Heart left ventricle (tissue), 16 donors: ENCODE data around the gene SORT1. TPM values are rescaled to one million over a fixed set of nuclear protein-coding genes. Genes with fewer than 3 reads are reported as not detected.

ENCODE experiments used
- ATAC-seq, 4 donors: fragments of 200-7000 bp; cut with Tn5 transposase; one replicate each; pipeline ENCODE4 v1.9.1; 2020 to 2022; ENCODE audit warnings: moderate library complexity in 4 of 4, mild to moderate bottlenecking in 3 of 4, moderate number of reproducible peaks in 1 of 4
- DNase-seq, 5 donors: peaks; one replicate each; pipeline ENCODE4 v3.0.0-alpha.2; 2020
- H3K27ac ChIP-seq, 12 donors: fragments of 200-600 bp; sonication (generic) in 4 of 12; one replicate each; pipeline versions ENCODE4 v1.5.0 to v1.8.0; 2016 to 2022; ENCODE audit warnings: mild to moderate bottlenecking in 2 of 12
- H3K27me3 ChIP-seq, 9 donors: fragments of 200-600 bp; sonication (generic) in 2 of 9; one replicate each; pipeline versions ENCODE4 v1.5.1 to v1.8.0; 2016 to 2022; ENCODE audit warnings: mild to moderate bottlenecking in 3 of 9
- H3K36me3 ChIP-seq, 9 donors: fragments of 200-600 bp; sonication (generic) in 2 of 9; one replicate each; pipeline versions ENCODE4 v1.5.0 to v1.8.0; 2018 to 2022; ENCODE audit warnings: mild to moderate bottlenecking in 2 of 9
- H3K4me1 ChIP-seq, 12 donors: fragments of 200-600 bp; sonication (generic) in 4 of 12; one replicate each; pipeline versions ENCODE4 v1.5.0 to v1.8.0; 2016 to 2022; ENCODE audit warnings: mild to moderate bottlenecking in 3 of 12
- H3K4me3 ChIP-seq, 12 donors: fragments of 200-600 bp; sonication (generic) in 4 of 12; one replicate each; pipeline versions ENCODE4 v1.5.0 to v1.8.0; 2017 to 2022; ENCODE audit warnings: mild to moderate bottlenecking in 9 of 12, moderate library complexity in 4 of 12
- H3K9me3 ChIP-seq, 12 donors: fragments of 200-600 bp; sonication (generic) in 4 of 12; one replicate each; pipeline versions ENCODE4 v1.5.0 to v1.8.0; 2016 to 2022; ENCODE audit warnings: mild to moderate bottlenecking in 1 of 12
- POLR2A ChIP-seq, 2 donors: fragments of 450-650 bp; IDR thresholded peaks; one replicate each; pipeline ENCODE4 v1.6.1; 2017; ENCODE audit warnings: antibody characterized with exemption in 2 of 2, mild to moderate bottlenecking in 2 of 2, moderate library complexity in 2 of 2
- WGBS, 4 donors: extraction: QIAGEN DNeasy Blood & Tissue Kit in 2 of 4; methylation state at CpG; one replicate each; pipeline versions ENCODE4 v1.1.5 to v1.1.7; 2013 to 2018; 5-methylcytosine and 5-hydroxymethylcytosine counted together
- intact Hi-C, 10 donors: fragments of 100-400 bp; cut with DNase I; formaldehyde crosslinking; loops; one replicate each; pipeline versions ENCODE4 v1.11.1 to v1.14.2; 2022
- polyA plus RNA-seq, 2 donors: library from polyadenylated mRNA; stranded (reverse); fragments of 200-250 nt; gene quantifications; one replicate each; pipeline ENCODE4 v1.2.3, GENCODE V29; 2013
- total RNA-seq, 9 donors: library from RNA; depleted of rRNA in 2 of 9; stranded (reverse); fragments of >200 nt in 2 of 9; fragmentation: NEBNext Ultra II Directional in 3 of 9; extraction: Animal tissue kit (Norgen Biotek cat#: 25700) in 3 of 9; gene quantifications; one replicate each; pipeline versions ENCODE4 v1.1.0 to v1.2.4, GENCODE V29; 2016 to 2023
- TF ChIP-seq, protein P1 (sequence below), 12 donors: fragments of 200-600 bp; sonication (generic) in 4 of 12; IDR thresholded peaks; one replicate each; pipeline versions ENCODE4 v1.5.0 to v1.8.0; 2018 to 2022; ENCODE audit warnings: antibody characterized with exemption in 12 of 12, mild to moderate bottlenecking in 5 of 12
- donor health status: ischemic (EF 13 %, LVEDD 7.1; RV severe dilation, severe dysfunction).
- donor health status: healthy with polysubstance abuse.
- donor health status: DM: no; HTN: yes; CAD: no.
- donor health status: DM: no; HTN: no; CAD: no.
- donor health status: ischemic (EF 25% LVEDD 6.9; RV normal size, moderate dysfunction).
- donor health status: ischemic (EF 25% LVEDD 5.7; RV mildly dilated, moderate dysfunction).
- donor health status: healthy.
- donor health status: DM: yes; HTN: yes; CAD: no.
- donor health status: ischemic (EF 35%, LVEDD 5.7; RV mildly dilated, moderate dysfunction).
- donor health status: nonischemic (EF 11% LVEDD 7.7; RV severe dilation, severe dysfunction).
- donor health status: DM: yes; HTN: yes; CAD: no.
- donor health status: PGD.
- donor health status: ischemic (EF 29% LVEDD 5.4; RV normal size, mild dysfunction).
- donor health status: nonischemic (EF 23%, LVEDD 6.1; RV moderate dilation, normal function).

Gene SORT1
- total and polyA plus RNA-seq, 11 donors, result 36.9 to 346 (median 145) TPM

- DNase-seq (peak in 1 of 5 donors; percentile 14), ATAC-seq (no peak)
- WGBS, 4 donors, result 89 to 96% (median 95%) methylated on average over 3 to 4 of the region's 4 CpGs
- Histone ChIP-seq H3K27ac (no peak overlapping the region), H3K9me3 (no peaks in the 10 kb centered on the region), H3K4me1 (peaks cover 0 to 9% (median 0%) of the 10 kb centered on the region in 12 donors), H3K36me3 (no peaks in the 10 kb centered on the region), H3K4me3 (no peak overlapping the region), H3K27me3 (no peaks in the 10 kb centered on the region)
- intact Hi-C loops, result loop anchor here in 1 of 10 donors (10.0 kb wide), 1 partner anchor 270 kb away; the partner anchor contains the start of gene GPR61
- TF ChIP-seq, protein P1, sequence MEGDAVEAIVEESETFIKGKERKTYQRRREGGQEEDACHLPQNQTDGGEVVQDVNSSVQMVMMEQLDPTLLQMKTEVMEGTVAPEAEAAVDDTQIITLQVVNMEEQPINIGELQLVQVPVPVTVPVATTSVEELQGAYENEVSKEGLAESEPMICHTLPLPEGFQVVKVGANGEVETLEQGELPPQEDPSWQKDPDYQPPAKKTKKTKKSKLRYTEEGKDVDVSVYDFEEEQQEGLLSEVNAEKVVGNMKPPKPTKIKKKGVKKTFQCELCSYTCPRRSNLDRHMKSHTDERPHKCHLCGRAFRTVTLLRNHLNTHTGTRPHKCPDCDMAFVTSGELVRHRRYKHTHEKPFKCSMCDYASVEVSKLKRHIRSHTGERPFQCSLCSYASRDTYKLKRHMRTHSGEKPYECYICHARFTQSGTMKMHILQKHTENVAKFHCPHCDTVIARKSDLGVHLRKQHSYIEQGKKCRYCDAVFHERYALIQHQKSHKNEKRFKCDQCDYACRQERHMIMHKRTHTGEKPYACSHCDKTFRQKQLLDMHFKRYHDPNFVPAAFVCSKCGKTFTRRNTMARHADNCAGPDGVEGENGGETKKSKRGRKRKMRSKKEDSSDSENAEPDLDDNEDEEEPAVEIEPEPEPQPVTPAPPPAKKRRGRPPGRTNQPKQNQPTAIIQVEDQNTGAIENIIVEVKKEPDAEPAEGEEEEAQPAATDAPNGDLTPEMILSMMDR (IDR thresholded peaks at IDR 0.05), result no peak
- TF ChIP-seq POLR2A (IDR thresholded peaks at IDR 0.05), result no peak
Observed at GRCh38 chr1:109265016-109265415, 132.7 kb downstream of the SORT1 start.

DNA sequence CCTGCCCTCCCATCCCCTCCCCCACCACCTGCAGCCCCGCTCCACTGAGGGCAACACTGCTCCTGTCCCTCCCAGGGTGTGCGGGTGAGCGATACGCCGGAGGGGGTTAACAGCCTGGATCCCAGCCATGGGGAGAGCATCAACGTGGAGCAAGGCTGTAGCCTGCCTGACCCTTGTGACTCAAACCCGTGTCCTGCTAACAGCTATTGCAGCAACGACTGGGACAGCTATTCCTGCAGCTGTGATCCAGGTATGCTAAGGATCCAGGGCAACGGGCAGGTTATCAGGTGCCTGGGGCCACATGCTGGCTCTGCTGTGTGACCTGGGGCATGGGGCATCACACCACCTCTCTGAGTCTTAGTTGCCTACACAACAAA is 133.4 kb downstream of the SORT1 start:
- TF ChIP-seq POLR2A (IDR thresholded peaks at IDR 0.05), result no peak
- TF ChIP-seq, protein P1 (IDR thresholded peaks at IDR 0.05), result no peak
- Histone ChIP-seq H3K36me3 (no peaks in the 10 kb centered on the region), H3K27ac (no peak overlapping the region), H3K4me1 (peaks cover 0 to 9% (median 0%) of the 10 kb centered on the region in 12 donors), H3K27me3 (no peaks in the 10 kb centered on the region), H3K9me3 (no peaks in the 10 kb centered on the region), H3K4me3 (no peak overlapping the region)
- 77 to 85% (median 81%) methylated on average over 3 to 9 of the region's 9 CpGs for WGBS, 4 donors
- intact Hi-C loops, result loop anchor here in 7 of 10 donors (5.0 to 10.0 kb wide), 4 partner anchors 133 to 270 kb away; partner anchors contain the start of genes SORT1 (in 2 of the 7) and GPR61 (in 1 of the 7)
- no peak for ATAC-seq
- DNase-seq, result peak in 1 of 5 donors; percentile 21

DNA sequence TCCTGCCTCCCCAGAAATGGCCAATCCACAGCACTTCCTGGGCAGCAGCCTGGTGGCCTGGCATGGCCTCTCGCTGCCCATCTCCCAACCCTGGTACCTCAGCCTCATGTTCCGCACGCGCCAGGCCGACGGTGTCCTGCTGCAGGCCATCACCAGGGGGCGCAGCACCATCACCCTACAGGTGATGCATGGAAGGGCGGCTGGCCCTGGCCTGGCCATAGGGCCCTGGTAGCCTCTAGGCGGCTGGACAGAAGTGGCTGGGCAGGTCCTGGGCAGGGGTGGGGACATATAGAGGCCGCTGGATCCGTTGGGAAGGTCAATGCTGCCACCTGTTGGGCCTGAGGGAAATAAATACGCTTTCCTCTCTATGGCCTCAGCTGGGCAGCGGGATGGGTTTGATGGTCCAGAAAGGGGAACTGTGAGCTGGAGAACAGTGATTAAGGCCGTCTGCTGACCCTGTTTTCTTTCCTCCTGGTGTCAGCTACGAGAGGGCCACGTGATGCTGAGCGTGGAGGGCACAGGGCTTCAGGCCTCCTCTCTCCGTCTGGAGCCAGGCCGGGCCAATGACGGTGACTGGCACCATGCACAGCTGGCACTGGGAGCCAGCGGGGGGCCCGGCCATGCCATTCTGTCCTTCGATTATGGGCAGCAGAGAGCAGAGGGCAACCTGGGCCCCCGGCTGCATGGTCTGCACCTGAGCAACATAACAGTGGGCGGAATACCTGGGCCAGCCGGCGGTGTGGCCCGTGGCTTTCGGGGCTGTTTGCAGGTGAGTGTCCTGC is 133.9 kb downstream of the SORT1 start:
- peak; percentile 75 to 89 (median 83) for DNase-seq
- no peaks in the 10 kb centered on the region for H3K36me3 ChIP-seq
- intact Hi-C loops, result loop anchor here (1.0 to 10.0 kb wide), 8 partner anchors 134 to 271 kb away; partner anchors contain the start of genes SORT1 (in 2 of the 10) and GPR61 (in 1 of the 10)
- TF ChIP-seq, protein P1 (IDR thresholded peaks at IDR 0.05), result peak; percentile 81 to 95 (median 88)
- no peak for TF ChIP-seq POLR2A (IDR thresholded peaks at IDR 0.05)
- H3K9me3 ChIP-seq, result no peaks in the 10 kb centered on the region
- WGBS, 4 donors, result 52 to 65% (median 56%) methylated on average over 17 to 29 of the region's 29 CpGs
- no peak overlapping the region for H3K4me3 ChIP-seq
- no peaks in the 10 kb centered on the region for H3K27me3 ChIP-seq
- ATAC-seq, result peak; percentile 80 to 88 (median 87)
- H3K4me1 ChIP-seq, result peaks cover 0 to 9% (median 0%) of the 10 kb centered on the region in 12 donors
- no peak overlapping the region for H3K27ac ChIP-seq

GRCh38 chr1:109263234-109263596 is 134.5 kb downstream of the SORT1 start:
- H3K27me3 ChIP-seq, result no peaks in the 10 kb centered on the region
- H3K27ac ChIP-seq, result no peak overlapping the region
- WGBS, 4 donors, result 62 to 73% (median 72%) methylated on average over 10 to 12 of the region's 12 CpGs
- H3K4me3 ChIP-seq, result no peak overlapping the region
- H3K9me3 ChIP-seq, result no peaks in the 10 kb centered on the region
- ATAC-seq, result peak in 3 of 4 donors; percentile 1 to 7 (median 6)
- H3K4me1 ChIP-seq, result peaks cover 0 to 9% (median 0%) of the 10 kb centered on the region in 12 donors
- TF ChIP-seq, protein P1 (IDR thresholded peaks at IDR 0.05), result no peak
- H3K36me3 ChIP-seq, result no peaks in the 10 kb centered on the region
- peak in 1 of 5 donors; percentile 49 for DNase-seq
- intact Hi-C loops, result loop anchor here (1.0 to 10.0 kb wide), 8 partner anchors 134 to 272 kb away; partner anchors contain the start of genes SORT1 (in 2 of the 10) and GPR61 (in 1 of the 10)
